Measurements from ENCODE around the gene ARL5A.

The ARL5A gene

DNA sequence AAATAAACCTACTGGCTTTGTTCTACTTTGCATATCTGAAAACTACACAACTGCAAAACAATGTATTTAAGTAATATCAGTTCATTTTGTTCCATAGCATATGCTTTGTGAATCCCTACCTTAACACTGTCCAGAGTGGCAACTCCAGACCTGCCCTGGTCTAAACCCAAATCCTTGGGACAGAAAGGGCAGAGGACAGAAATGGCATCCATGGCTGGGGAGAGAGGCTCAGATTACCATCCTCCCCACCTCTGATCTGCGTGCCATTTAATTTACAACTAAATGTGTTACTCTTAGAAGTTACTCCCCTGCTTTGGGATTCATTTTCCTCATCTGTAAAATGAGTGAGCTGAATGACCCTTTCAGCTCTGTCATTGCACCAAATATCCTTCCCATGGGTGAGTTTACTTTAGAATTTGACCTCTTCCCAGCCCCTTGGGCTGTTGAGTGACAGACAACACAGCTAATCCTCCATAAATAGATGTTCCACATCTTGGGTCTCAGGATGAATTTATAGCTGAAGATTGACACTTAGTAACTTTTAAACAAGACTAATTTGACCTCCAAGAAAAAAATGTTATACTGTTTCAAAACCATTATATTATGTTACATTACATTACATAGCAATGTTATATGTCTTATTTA lies 73.8 kb downstream of the ARL5A start:
- H3K4me1 ChIP-seq (ENCODE audit: control insufficient read depth, insufficient read depth, low read length, poor library complexity, severe bottlenecking): no peaks in the 10 kb centered on the region
- 71% methylated on average over 1 of the region's 1 CpG; no CpG with 5 or more reads in 1 of the 2 experiments for WGBS, 2 experiments (ENCODE audit: insufficient coverage in 2 of 2)
- H3K36me3 ChIP-seq (ENCODE audit: control insufficient read depth, insufficient read depth, low read length): no peaks in the 10 kb centered on the region
- H3K27ac ChIP-seq (ENCODE audit: low read depth, low read length, severe bottlenecking): no peak overlapping the region
- H3K9me3 ChIP-seq (ENCODE audit: control insufficient read depth, low read length): no peaks in the 10 kb centered on the region
- no peak overlapping the region for H3K4me3 ChIP-seq (ENCODE audit: extremely low read depth, insufficient read depth, low read length, poor library complexity, severe bottlenecking)

DNA sequence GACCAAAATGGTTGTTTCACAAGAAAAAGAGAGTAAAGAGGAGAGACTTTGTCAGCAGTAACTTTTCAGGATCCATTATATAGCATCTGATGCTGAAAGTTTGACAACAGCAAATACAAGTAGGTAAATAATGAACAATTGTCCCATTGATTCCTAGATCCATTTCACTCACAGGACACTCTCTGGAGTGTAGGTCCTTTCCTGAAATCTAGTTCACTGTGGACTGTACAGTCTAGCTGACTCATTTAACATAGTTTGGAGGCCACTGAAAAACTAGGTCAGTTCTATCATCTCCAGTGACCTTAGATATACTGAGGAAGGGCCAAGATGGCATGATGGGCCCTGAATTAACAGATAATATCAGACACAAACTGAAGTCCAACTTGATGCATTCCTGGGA lies 74.7 kb downstream of the ARL5A start:
- H3K4me3 ChIP-seq (ENCODE audit: extremely low read depth, insufficient read depth, low read length, poor library complexity, severe bottlenecking): no peak overlapping the region
- H3K9me3 ChIP-seq (ENCODE audit: control insufficient read depth, low read length): no peaks in the 10 kb centered on the region
- H3K27ac ChIP-seq (ENCODE audit: low read depth, low read length, severe bottlenecking): no peak overlapping the region
- H3K36me3 ChIP-seq (ENCODE audit: control insufficient read depth, insufficient read depth, low read length): no peaks in the 10 kb centered on the region
- no peaks in the 10 kb centered on the region for H3K4me1 ChIP-seq (ENCODE audit: control insufficient read depth, insufficient read depth, low read length, poor library complexity, severe bottlenecking)

Measured in mesodermal cell (in vitro differentiated cells).